GM18517 (cell line): Measurements from ENCODE around the gene DNAJB11.
"Not testable (repeated sequence)": the region's sequence is repeated elsewhere in the genome, so short reads cannot be mapped to it uniquely, and the experiment has no call there.

Experiments
- ATAC-seq: cut with Tn5 transposase; IDR thresholded peaks from one replicate; pipeline ENCODE4 v1.9.1; 2021; ENCODE audit warnings: mild to moderate bottlenecking, moderate library complexity; ENCODE audit not compliant: unreplicated experiment

Gene DNAJB11

GRCh38 chr3:186551387-186551786 lies 19.1 kb upstream of the DNAJB11 start:
- ATAC-seq: no peak

GRCh38 chr3:186552408-186553031 lies 18.0 kb upstream of the DNAJB11 start:
- no peak for ATAC-seq

- no peak for ATAC-seq
These were observed 5.9 kb upstream of the DNAJB11 start for GRCh38 chr3:186564586-186564985.

- ATAC-seq: no peak
These were observed 3.8 kb upstream of the DNAJB11 start for GRCh38 chr3:186566772-186567071.

DNA sequence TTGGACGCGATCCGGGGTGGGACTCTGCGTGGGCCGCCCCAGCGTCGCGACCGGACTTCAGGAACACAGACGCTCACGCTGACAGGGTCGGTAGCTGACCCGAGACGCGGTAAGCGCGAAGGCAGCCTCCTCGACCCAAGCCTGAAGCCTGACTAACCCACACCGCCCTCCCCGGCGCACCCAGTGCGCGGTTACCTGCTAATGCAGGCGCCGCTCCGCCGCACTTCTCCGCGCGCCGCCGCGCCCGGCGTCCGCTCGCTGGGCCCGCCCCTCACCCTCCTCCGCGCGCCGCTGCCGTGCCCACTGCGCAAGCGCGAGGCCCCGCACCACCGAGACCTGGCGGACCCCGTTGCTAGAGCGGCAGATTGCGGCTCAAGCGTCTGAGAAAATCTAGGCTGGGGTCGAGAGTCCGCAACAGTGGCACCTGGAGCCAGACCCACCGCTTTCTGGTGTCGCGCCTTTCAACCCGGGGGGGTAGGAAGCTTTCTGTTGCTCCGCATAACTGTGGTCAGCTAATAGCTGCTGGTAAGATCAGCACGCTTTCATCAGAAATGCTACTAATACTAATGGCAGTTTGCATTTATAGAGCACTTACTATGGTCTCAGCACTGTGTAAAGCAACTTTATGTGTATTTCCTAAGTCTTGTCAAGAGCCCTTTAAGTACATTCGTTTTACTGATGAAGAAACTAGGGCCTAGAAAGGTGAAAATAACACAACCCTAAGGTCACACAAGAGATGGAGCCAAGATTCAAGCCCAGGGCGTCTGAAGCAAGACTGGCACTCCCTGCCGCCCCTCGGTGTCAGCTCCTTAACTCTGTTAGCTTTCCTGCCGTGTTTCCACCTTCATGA lies 3.2 kb upstream of the DNAJB11 start, which contains the start of gene TBCCD1:
Gene TBCCD1, minus strand, starts transcription at position 268 of the 850 bp plus-strand sequence. CDS start 3,010 bp downstream, outside the sequence.
- ATAC-seq: peak; percentile 52

DNA sequence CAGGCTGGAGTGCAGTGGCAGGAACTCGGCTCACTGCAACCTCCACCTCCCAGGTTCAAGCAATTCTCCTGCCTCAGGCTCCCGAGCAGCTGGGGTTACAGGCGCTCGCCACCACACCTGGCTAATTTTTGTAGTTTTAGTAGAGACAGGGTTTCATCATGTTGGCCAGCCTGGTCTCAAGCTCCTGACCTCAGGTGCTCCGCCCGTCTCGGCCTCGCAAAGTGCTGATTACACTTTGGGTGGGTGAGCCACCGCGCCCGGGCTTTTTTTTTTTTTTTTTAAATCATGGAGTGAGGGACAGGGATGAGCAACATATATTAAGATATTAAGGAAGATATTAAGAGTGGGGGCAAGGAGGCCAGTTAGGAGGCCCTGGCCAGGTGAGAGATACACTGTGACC lies 1.2 kb upstream of the DNAJB11 start:
- not testable (repeated sequence) for ATAC-seq

DNA sequence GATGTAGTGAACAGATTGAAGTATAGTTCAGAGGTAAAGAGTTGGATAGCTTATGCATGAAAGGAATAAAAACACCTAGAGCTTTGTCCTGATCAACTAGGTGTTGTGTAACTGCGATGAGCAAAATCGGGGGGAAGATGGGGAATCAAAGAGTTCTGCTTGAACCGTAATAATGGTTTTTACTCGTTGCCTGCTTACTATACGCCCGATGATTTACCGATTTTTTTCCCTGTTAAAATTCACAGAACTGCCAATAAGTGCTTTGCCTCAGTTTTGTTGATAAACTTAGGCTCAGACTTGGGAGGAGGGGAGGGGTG lies 783 bp upstream of the DNAJB11 start:
- ATAC-seq: no peak

- ATAC-seq: no peak
These were observed 572 bp downstream of the DNAJB11 start for GRCh38 chr3:186570941-186571643.

- no peak for ATAC-seq
These were observed 1.1 kb downstream of the DNAJB11 start for GRCh38 chr3:186571644-186572013.

- no peak for ATAC-seq
These were observed 7.0 kb downstream of the DNAJB11 start for GRCh38 chr3:186577521-186577920.

- ATAC-seq: no peak
These were observed 10.3 kb downstream of the DNAJB11 start for GRCh38 chr3:186580785-186581184.

DNA sequence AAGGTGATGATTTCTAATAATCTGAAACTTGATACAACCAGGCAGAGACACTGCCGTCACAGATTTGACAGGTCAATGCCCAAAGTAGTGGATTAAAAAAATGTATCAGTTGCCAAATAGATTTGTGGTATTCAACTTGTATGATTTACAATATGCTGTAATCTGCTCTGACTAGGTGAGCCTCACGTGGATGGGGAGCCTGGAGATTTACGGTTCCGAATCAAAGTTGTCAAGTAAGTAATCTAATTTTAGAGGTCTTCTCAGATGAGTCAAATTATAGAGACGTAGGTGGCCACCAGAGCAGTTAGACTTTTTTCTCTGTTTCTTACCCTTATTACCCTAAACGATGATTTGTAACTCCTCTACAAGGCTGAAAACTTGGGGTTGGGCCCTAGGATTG lies 12.0 kb downstream of the DNAJB11 start:
- ATAC-seq: no peak

- no peak for ATAC-seq
These were observed 13.3 kb downstream of the DNAJB11 start for GRCh38 chr3:186583831-186584230.

DNA sequence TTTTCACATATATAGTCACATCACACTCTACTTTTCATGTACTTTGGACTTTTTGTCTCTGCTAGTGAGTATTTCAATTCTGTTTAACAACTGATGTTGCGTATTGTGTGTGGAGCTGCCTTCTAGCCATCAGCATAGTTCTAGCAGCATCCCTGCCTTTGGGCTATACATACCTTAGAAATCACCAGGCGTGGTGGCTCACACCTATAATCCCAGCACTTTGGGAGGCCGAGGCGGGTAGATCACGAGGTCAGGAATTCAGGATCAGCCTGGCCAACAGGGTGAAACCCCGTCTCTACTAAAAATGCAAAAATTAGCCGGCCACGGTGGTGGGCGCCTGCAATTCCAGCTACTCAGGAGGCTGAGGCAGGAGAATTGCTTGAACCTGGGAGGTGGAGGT lies 15.7 kb downstream of the DNAJB11 start:
- ATAC-seq: not testable (repeated sequence)

GRCh38 chr3:186587183-186587582 lies 16.7 kb downstream of the DNAJB11 start:
- no peak for ATAC-seq

DNA sequence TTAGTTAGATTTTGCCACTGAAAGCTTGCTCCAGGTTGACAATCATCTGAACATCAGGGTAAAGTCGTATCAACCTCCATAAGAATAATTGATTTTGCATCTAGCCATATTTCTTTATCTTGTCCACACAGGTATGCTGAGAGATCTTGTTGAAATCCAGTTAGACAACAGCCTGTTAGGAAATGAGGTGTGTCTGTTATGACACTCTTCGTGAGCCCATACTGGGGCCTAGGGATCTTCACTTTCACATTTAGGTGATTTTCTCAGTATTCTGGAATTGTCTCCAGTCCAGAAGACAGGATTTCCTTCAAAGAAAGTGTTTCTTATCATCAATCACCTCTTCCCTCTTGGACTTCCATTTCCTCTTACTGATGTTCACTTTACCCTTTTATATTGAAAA lies 18.1 kb downstream of the DNAJB11 start:
- no peak for ATAC-seq

- ATAC-seq: no peak
These were observed 18.6 kb downstream of the DNAJB11 start for GRCh38 chr3:186589121-186589520.

- no peak for ATAC-seq
These were observed 19.5 kb downstream of the DNAJB11 start for GRCh38 chr3:186589856-186590579.

DNA sequence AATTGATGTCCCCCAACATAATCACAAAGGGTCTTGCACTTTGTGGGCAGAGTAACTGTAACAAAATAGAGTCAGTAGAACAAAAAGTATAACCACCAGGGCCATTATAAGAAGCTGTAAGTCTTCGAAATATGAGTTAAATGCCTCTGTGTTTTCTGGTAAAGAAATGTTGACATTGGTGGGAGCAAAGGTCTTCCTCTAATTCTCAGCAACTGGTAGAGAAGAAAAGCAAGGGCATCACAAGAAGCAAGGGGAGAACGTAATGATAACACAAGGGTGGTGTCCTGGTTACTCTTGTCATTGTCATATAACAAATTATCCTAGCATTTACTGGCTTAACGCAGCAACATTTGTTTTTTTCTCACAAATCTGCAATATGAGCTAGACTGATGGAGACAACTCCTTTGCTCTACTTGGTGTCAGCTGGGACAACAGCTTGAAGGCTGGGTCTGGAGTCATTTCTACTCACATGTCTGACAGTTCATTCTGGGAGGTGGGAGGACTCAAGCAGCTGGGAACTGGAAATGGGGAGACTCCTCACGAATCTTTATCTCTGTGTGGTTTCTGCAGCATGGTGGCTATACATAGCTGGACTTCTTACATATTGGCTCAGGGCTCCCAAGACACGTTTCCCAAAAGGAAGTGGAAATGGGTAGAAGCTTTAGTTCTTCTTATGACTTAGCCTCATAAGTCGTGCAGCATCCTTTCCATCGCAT lies 20.2 kb downstream of the DNAJB11 start:
- ATAC-seq: no peak

DNA sequence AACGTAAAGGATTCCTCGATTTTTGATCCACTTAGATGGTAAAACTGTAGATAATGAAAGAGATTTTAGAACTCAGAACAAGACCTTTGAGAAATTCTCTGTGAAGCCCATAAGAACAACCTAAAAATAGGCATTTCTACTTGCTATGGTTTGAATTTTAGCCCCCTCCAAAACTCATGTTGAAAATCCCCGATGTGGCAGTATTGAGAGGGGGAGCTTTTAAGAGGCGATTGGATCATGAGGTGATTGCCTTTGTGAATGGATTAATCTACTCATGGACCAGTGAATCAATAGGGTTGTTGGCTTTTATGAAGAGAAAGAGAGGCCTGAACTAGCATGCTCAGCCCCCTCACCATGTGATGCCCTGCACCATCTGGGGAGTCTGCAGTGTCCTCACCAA lies 22.2 kb downstream of the DNAJB11 start:
- no peak for ATAC-seq

DNA sequence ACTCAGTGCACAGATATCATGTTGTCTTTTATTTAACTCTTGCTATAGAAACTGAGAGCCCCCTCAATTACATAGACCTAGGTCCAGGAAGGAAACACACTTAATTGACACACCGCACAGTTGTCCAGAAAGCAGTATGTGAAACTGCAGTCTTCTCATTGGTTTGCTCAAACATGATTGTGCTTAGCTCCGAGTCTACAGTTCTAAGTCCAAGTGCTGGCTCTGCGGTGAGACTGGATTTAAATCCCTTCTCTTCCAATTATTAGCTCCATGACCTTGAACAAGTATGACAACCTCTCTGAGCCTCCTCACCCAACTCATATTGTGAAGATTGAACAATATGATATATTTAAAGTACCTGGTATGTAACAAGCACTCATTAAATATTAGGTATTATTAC lies 23.3 kb downstream of the DNAJB11 start:
- no peak for ATAC-seq
